Measurements from ENCODE around the gene NEO1. TPM values are rescaled to one million over a fixed set of nuclear protein-coding genes. Genes with fewer than 3 reads are reported as not detected.

NEO1 gene
- total RNA-seq, 1 experiment from 2014 or later, result 41.8 TPM

DNA sequence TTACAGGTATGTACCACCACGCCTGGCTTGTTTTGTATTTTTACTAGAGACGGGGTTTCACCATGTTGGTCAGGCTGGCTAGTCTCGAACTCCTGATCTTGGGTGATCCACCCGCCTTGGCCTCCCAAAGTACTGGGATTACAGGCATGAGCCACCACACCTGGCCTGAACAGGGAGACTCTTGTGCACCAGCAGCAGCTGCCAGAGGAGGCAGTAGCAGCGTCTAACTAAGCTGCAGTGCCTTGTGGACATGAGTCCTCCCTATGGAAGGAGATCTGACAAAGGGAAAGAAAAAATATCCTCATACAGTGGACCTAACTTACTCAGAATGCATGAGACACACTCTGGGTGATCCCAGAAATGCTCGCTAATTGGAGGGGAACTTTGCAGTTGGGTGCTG is 36.8 kb upstream of the NEO1 start:
- Histone ChIP-seq H3K79me2 (ENCODE audit: insufficient read depth, low read length) (no peaks in the 10 kb centered on the region), H2BK12ac (ENCODE audit: insufficient read length, low read depth, low read length) (no peak overlapping the region), H4K8ac (replicated peaks; ENCODE audit: insufficient read length, low read depth, low read length) (no peak overlapping the region), H2BK120ac (ENCODE audit: low read depth, low read length, poor library complexity, severe bottlenecking) (no peak overlapping the region), H3T11ph (ENCODE audit: low read length) (no peak overlapping the region), H3K27me3 (ENCODE audit: insufficient read depth, low read length) (no peaks in the 10 kb centered on the region), H3K79me1 (ENCODE audit: insufficient read depth, low read depth, low read length, poor library complexity, severe bottlenecking) (no peaks in the 10 kb centered on the region), H4K5ac (ENCODE audit: insufficient read length, low read depth, low read length) (no peak overlapping the region), H3K14ac (ENCODE audit: insufficient read depth, low read length) (no peak overlapping the region), H3K4me2 (ENCODE audit: insufficient read depth, insufficient read length, low read length) (no peak overlapping the region), H3K27ac (ENCODE audit: insufficient read length, low read depth, low read length) (no peak overlapping the region), H3K9ac (ENCODE audit: extremely low read depth, insufficient read length, low read length) (no peak overlapping the region), H3K4ac (ENCODE audit: low read depth, low read length) (no peak overlapping the region), H3K23ac (ENCODE audit: insufficient read length, low read depth, low read length) (no peak overlapping the region), H2BK20ac (ENCODE audit: low read depth, low read length, poor library complexity, severe bottlenecking) (no peak overlapping the region), H3K4me1 (ENCODE audit: insufficient read depth, low read length) (peaks cover 3% of the 10 kb centered on the region; the same call in 1 of the 2 replicates), H4K91ac (ENCODE audit: insufficient read length, low read depth, low read length) (no peak overlapping the region), H3K18ac (ENCODE audit: insufficient read length, low read depth, low read length) (no peak overlapping the region), H3K9me3 (ENCODE audit: control insufficient read depth, low read depth, low read length) (no peaks in the 10 kb centered on the region), H3K23me2 (ENCODE audit: insufficient read length, low read depth, low read length, poor library complexity, severe bottlenecking) (no peaks in the 10 kb centered on the region), H2AK5ac (ENCODE audit: insufficient read length, low read length) (no peak overlapping the region), H2AFZ (ENCODE audit: low read length) (no peak overlapping the region), H2BK15ac (ENCODE audit: low read depth, low read length) (no peak overlapping the region), H2BK5ac (ENCODE audit: insufficient read length, low read length) (no peak overlapping the region), H3K56ac (ENCODE audit: insufficient read length, low read depth, low read length) (no peak overlapping the region), H4K20me1 (ENCODE audit: control insufficient read depth, insufficient read depth, insufficient read length) (no peaks in the 10 kb centered on the region)
- no peaks in the 10 kb centered on the region for H3K9me3 Mint-ChIP-seq
- H3K4me3 Mint-ChIP-seq, result no peak overlapping the region
- TF ChIP-seq CTCF (conservative IDR thresholded peaks at IDR 0.05), result peak; percentile 43
- H3K27me3 Mint-ChIP-seq (ENCODE audit: low read depth), result peaks cover 1% of the 10 kb centered on the region; the same call in 1 of the 2 replicates
- 0 out of 7 replicates have a peak overlapping the region, but pooled peaks of 1 of the 3 experiments have one; percentile 8 for H3K27ac Mint-ChIP-seq
- H3K36me3 Mint-ChIP-seq (ENCODE audit: insufficient read depth in 1 of 3, low read depth in 3 of 3), result no peaks in the 10 kb centered on the region
- peak; percentile 52 for DNase-seq
- H3K4me1 Mint-ChIP-seq, result peaks cover 22 to 29% of the 10 kb centered on the region in 2 experiments
- WGBS (ENCODE audit: extremely low coverage, insufficient read length, low lambda C conversion rate), result no CpG with 5 or more reads among the region's 6 CpGs

Data from H9 (cell line).